HepG2 (cell line): ENCODE measurements around the gene CLEC10A. TPM values are rescaled to one million over a fixed set of nuclear protein-coding genes. Genes with fewer than 3 reads are reported as not detected.

Source experiments
- ATAC-seq: fragments of 200-7000 bp; cut with Tn5 transposase; 3 replicates; pipeline ENCODE4 v1.9.1; 2020; ENCODE audit warnings: mild to moderate bottlenecking, moderate library complexity
- BruUV-seq: library from RNA; stranded (reverse); fragments of 400-500 nt; replicated peaks from 2 replicates; lab custom pipeline; 2021; lab: Mats Ljungman, UMichigan
- CTCF ChIA-PET: fragments of 300-600 bp; formaldehyde crosslinking; extraction: SDS; loops from one replicate; lab custom pipeline; 2021; ENCODE audit warnings: low total read pairs, inconsistent platforms, low intra/inter-chr PET ratio; lab: Yijun Ruan, JAX
- POLR2A ChIA-PET: fragments of 350-600 bp; sonication (Branson Sonifier 250); formaldehyde crosslinking; loops from one replicate; lab custom pipeline; 2020; ENCODE audit warnings: antibody characterized with exemption, inconsistent platforms; lab: Yijun Ruan, JAX
- DNase-seq: peaks from one replicate; pipeline ENCODE4 v3.0.0-alpha.2; 2015; ENCODE audit warnings: low spot score
- FAIRE-seq: peaks from 3 replicates; lab custom pipeline; 2011; peaks lifted over from hg19 to GRCh38; lab: Jason Lieb, UNC
- H2AFZ ChIP-seq: one replicate; pipeline ENCODE4 v1.6.1; 2011; ENCODE audit warnings: low read length, inconsistent platforms
- H3K27ac ChIP-seq: fragments of 300-600 bp; 3 replicates; pipeline ENCODE4 v1.8.0; 2011; ENCODE audit warnings: mixed run types, mild to moderate bottlenecking, mixed read lengths, low read length, inconsistent platforms; ENCODE audit not compliant: insufficient read depth; ENCODE audit errors: extremely low read length
- H3K27me3 ChIP-seq, 2 experiments: fragments of 200-600 bp in 1 of 2; 2 replicates in 1 of 2; 3 replicates in 1 of 2; pipeline versions ENCODE4 v1.6.0 to v1.8.0; 2011; ENCODE audit warnings: low read length in 2 of 2, mild to moderate bottlenecking in 2 of 2, moderate library complexity in 2 of 2, inconsistent platforms in 1 of 2; ENCODE audit not compliant: insufficient read depth in 2 of 2, control insufficient read depth in 1 of 2
- H3K36me3 ChIP-seq, 2 experiments: fragments of 200-600 bp in 1 of 2; replicated peaks in 1 of 2; 2 replicates in 1 of 2; 3 replicates in 1 of 2; pipeline versions ENCODE4 v1.5.1 to v1.8.0; 2011; ENCODE audit warnings: low read length in 2 of 2, inconsistent platforms in 1 of 2; ENCODE audit not compliant: insufficient read depth in 2 of 2, control insufficient read depth in 1 of 2
- H3K4me1 ChIP-seq: 2 replicates; pipeline ENCODE4 v1.5.1; 2012; ENCODE audit warnings: low read length, inconsistent platforms; ENCODE audit not compliant: insufficient read depth
- H3K4me2 ChIP-seq: 2 replicates; pipeline ENCODE4 v1.6.0; 2011; ENCODE audit warnings: low read depth, low read length, inconsistent platforms
- H3K4me3 ChIP-seq, 3 experiments: fragments of 200-600 bp in 1 of 3; sonication (generic), shearing (Covaris generic) in 1 of 3; replicated peaks in 1 of 3; 2 replicates each; pipeline ENCODE4 v1.5.1; 2011 to 2016; ENCODE audit warnings: low read length in 3 of 3, inconsistent platforms in 2 of 3, low read depth in 2 of 3, mild to moderate bottlenecking in 2 of 3, control low read depth in 1 of 3, mixed read lengths in 1 of 3; ENCODE audit not compliant: insufficient read depth in 1 of 3
- H3K79me2 ChIP-seq: one replicate; pipeline ENCODE4 v1.6.1; 2011; ENCODE audit warnings: low read length, inconsistent platforms; ENCODE audit not compliant: insufficient read depth
- H3K9ac ChIP-seq: 2 replicates; pipeline ENCODE4 v1.6.0; 2011; ENCODE audit warnings: mild to moderate bottlenecking, low read depth, low read length, inconsistent platforms; ENCODE audit not compliant: insufficient read depth
- H3K9me3 ChIP-seq: 2 replicates; pipeline ENCODE4 v1.5.1; 2012; ENCODE audit warnings: mild to moderate bottlenecking, low read length
- H4K20me1 ChIP-seq: 2 replicates; pipeline ENCODE4 v1.6.0; 2011; ENCODE audit warnings: inconsistent platforms, mild to moderate bottlenecking, low read length, moderate library complexity; ENCODE audit not compliant: insufficient read depth
- ATF6 ChIP-seq: sonication (generic); formaldehyde crosslinking; conservative IDR thresholded peaks from 2 replicates; pipeline ENCODE4 v1.4.0; 2020; ENCODE audit warnings: missing genetic modification reagents
- ETV5 ChIP-seq: IDR thresholded peaks from 2 replicates; pipeline ENCODE4 v1.6.1; 2018; ENCODE audit warnings: missing biosample characterization, missing genetic modification reagents, inconsistent platforms, borderline replicate concordance
- MTA1 ChIP-seq: sonication (generic); formaldehyde crosslinking; IDR thresholded peaks from 2 replicates; pipeline ENCODE4 v1.4.0; 2020; ENCODE audit warnings: missing genetic modification reagents, mild to moderate bottlenecking, borderline replicate concordance
- MTF1 ChIP-seq: sonication (generic); formaldehyde crosslinking; IDR thresholded peaks from 2 replicates; pipeline ENCODE4 v1.5.0; 2020; ENCODE audit warnings: missing genetic modification reagents
- MYC ChIP-seq: sonication (generic); formaldehyde crosslinking; IDR thresholded peaks from 2 replicates; pipeline ENCODE4 v1.9.0; 2021; ENCODE audit warnings: missing genetic modification reagents, borderline replicate concordance
- NFYB ChIP-seq: sonication (generic); formaldehyde crosslinking; IDR thresholded peaks from 2 replicates; pipeline ENCODE4 v1.4.0; 2020; ENCODE audit warnings: missing genetic modification reagents
- NRL ChIP-seq: sonication (generic); formaldehyde crosslinking; IDR thresholded peaks from 2 replicates; pipeline ENCODE4 v1.5.0; 2020; ENCODE audit warnings: missing genetic modification reagents, mild to moderate bottlenecking, moderate library complexity, borderline replicate concordance
- PAXIP1 ChIP-seq: sonication (generic); formaldehyde crosslinking; conservative IDR thresholded peaks from 2 replicates; pipeline ENCODE4 v1.4.0; 2020; ENCODE audit warnings: mild to moderate bottlenecking, missing genetic modification reagents, moderate library complexity
- PCBP2 ChIP-seq: fragments of 200-400 bp; formaldehyde crosslinking; optimal IDR thresholded peaks from 2 replicates; pipeline ENCODE3; 2018; ENCODE audit warnings: low read length, low read depth; ENCODE audit not compliant: poor library complexity, severe bottlenecking
- SMARCC2 ChIP-seq: fragments of 450-650 bp; IDR thresholded peaks from 2 replicates; pipeline ENCODE4 v1.6.1; 2017; ENCODE audit warnings: antibody characterized with exemption, mild to moderate bottlenecking
- STAG1 ChIP-seq: sonication (generic); formaldehyde crosslinking; IDR thresholded peaks from 2 replicates; pipeline ENCODE4 v1.4.0; 2020; ENCODE audit warnings: missing genetic modification reagents
- ZBTB46 ChIP-seq: sonication (generic); formaldehyde crosslinking; IDR thresholded peaks from 2 replicates; pipeline ENCODE4 v1.4.0; 2020; ENCODE audit warnings: mild to moderate bottlenecking, missing genetic modification reagents, borderline replicate concordance
- ZNF205 ChIP-seq: IDR thresholded peaks from 2 replicates; pipeline ENCODE4 v1.6.1; 2018; ENCODE audit warnings: missing biosample characterization, missing genetic modification reagents
- ZNF263 ChIP-seq: sonication (generic); formaldehyde crosslinking; IDR thresholded peaks from 2 replicates; pipeline ENCODE4 v1.4.0; 2020; ENCODE audit warnings: missing genetic modification reagents
- ZNF44 ChIP-seq: sonication (generic); formaldehyde crosslinking; IDR thresholded peaks from 2 replicates; pipeline ENCODE4 v1.5.1; 2020; ENCODE audit warnings: mild to moderate bottlenecking, missing genetic modification reagents
- WGBS: methylation state at CpG from one replicate; pipeline ENCODE4 v1.1.6; 2017; ENCODE audit warnings: low lambda C conversion rate; 5-methylcytosine and 5-hydroxymethylcytosine counted together
- in situ Hi-C: cut with HindIII; loops from 2 replicates; pipeline ENCODE4 v1.10.0; 2017; ENCODE audit warnings: low pct_unique_long_range_greater_than_20kb; ENCODE audit not compliant: extremely low pct_ligation_motif_present
- intact Hi-C: fragments of 100-400 bp; cut with micrococcal nuclease; formaldehyde crosslinking; loops from one replicate; pipeline ENCODE4 v1.10.0; 2022; ENCODE audit not compliant: unreplicated experiment
- polyA plus RNA-seq, 8 experiments: library from polyadenylated mRNA; depleted of rRNA in 3 of 8; stranded (reverse) in 7 of 8; unstranded in 1 of 8; fragments of >200 nt; fragmentation: Illumina TruSeq in 4 of 8; extraction: Trizol in 4 of 8; gene quantifications; 2 replicates each; pipeline versions ENCODE4 v1.2.1 to v1.2.3, GENCODE V29; 2011 to 2016; ENCODE audit warnings: low read depth in 4 of 8, missing spikeins in 1 of 8, mixed read lengths in 1 of 8; ENCODE audit not compliant: insufficient read depth in 1 of 8
- total RNA-seq, 5 experiments: library from RNA; depleted of rRNA; stranded (reverse); fragments of >200 nt; fragmentation: Illumina TruSeq; extraction: Trizol; gene quantifications; 2 replicates each; pipeline ENCODE4 v1.2.3, GENCODE V29; 2016; ENCODE audit warnings: low read depth in 1 of 5
- TF ChIP-seq, protein P1 (sequence below): sonication (generic); formaldehyde crosslinking; IDR thresholded peaks from 2 replicates; pipeline ENCODE4 v1.4.0; 2020; ENCODE audit warnings: missing genetic modification reagents; ENCODE audit errors: not compliant biosample characterization

Gene CLEC10A
- total and polyA plus RNA-seq, 2 of the 13 experiments (the other 11 are each of a cell fraction or from before 2014, with no cell fraction given) = 0.33 TPM; not detected in 1

- DNase-seq (no peak), ATAC-seq (peak; percentile 28; the same call in 2 of the 3 replicates), FAIRE-seq (no peak)
- Histone ChIP-seq H4K20me1 (no peaks in the 10 kb centered on the region), H3K9me3 (no peaks in the 10 kb centered on the region), H3K27me3 (peaks cover 0 to 2% of the 10 kb centered on the region in 2 experiments; a peak in 3 of 5 replicates), H2AFZ (no peak overlapping the region), H3K27ac (no peak overlapping the region), H3K4me2 (no peak overlapping the region), H3K36me3 (no peaks in the 10 kb centered on the region), H3K4me1 (peaks cover 3% of the 10 kb centered on the region; the same call in 1 of the 2 replicates), H3K4me3 (no peak overlapping the region), H3K79me2 (no peaks in the 10 kb centered on the region), H3K9ac (no peak overlapping the region)
- in situ Hi-C loops = no loop called here
- ChIA-PET POLR2A (interaction anchor here (1.4 to 1.7 kb wide), 3 partner anchors 9 to 36 kb away, joined by 3 to 5 read pairs (median 3); partner anchors contain the start of gene ASGR2), CTCF (no interaction called here)
- WGBS = 55% methylated on average over 10 of the region's 10 CpGs
- intact Hi-C loops = no loop called here
- no TSS peak for BruUV-seq
- TF ChIP-seq ETV5 (CRISPR knock-in tag) (no peak), MTF1 (no peak), PAXIP1 (CRISPR knock-in tag) (no peak), ZNF263 (CRISPR knock-in tag) (no peak), SMARCC2 (no peak), ATF6 (CRISPR knock-in tag) (no peak), STAG1 (CRISPR knock-in tag) (no peak), MYC (CRISPR knock-in tag) (no peak), NFYB (CRISPR knock-in tag) (no peak), ZNF205 (CRISPR knock-in tag) (no peak), PCBP2 (no peak), ZNF44 (CRISPR knock-in tag) (no peak), NRL (CRISPR knock-in tag) (no peak), ZBTB46 (CRISPR knock-in tag) (no peak), MTA1 (CRISPR knock-in tag) (no peak)
- TF ChIP-seq, protein P1, sequence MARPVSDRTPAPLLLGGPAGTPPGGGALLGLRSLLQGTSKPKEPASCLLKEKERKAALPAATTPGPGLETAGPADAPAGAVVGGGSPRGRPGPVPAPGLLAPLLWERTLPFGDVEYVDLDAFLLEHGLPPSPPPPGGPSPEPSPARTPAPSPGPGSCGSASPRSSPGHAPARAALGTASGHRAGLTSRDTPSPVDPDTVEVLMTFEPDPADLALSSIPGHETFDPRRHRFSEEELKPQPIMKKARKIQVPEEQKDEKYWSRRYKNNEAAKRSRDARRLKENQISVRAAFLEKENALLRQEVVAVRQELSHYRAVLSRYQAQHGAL (CRISPR knock-in tag) = no peak
Observed at GRCh38 chr17:7078711-7079110, 1.3 kb downstream of the CLEC10A start.
